PFSK-1 (cell line): ENCODE data around the gene ANKS1A.

Experiments used
- FOXP2 ChIP-seq: optimal IDR thresholded peaks from 2 replicates; pipeline ENCODE3; 2011; ENCODE audit warnings: borderline replicate concordance, control low read depth, inconsistent platforms; ENCODE audit not compliant: insufficient read depth; ENCODE audit errors: extremely low read length, extremely low read depth
- POLR2AphosphoS5 ChIP-seq: IDR thresholded peaks from 2 replicates; pipeline ENCODE4 v1.6.1; 2012; ENCODE audit warnings: low read depth, mild to moderate bottlenecking, control low read depth, low read length, moderate library complexity
- SIN3A ChIP-seq: IDR thresholded peaks from 2 replicates; pipeline ENCODE4 v1.6.1; 2012; ENCODE audit warnings: mild to moderate bottlenecking, low read length, moderate library complexity, borderline replicate concordance; ENCODE audit not compliant: insufficient read depth
- TAF1 ChIP-seq: IDR thresholded peaks from 2 replicates; pipeline ENCODE4 v1.6.1; 2012; ENCODE audit warnings: low read length, control low read depth, borderline replicate concordance; ENCODE audit not compliant: insufficient read depth
- TF ChIP-seq, protein P1 (sequence below), 2 experiments: IDR thresholded peaks; 2 replicates each; pipeline versions ENCODE4 v1.6.1 to v1.8.0; 2011 to 2012; ENCODE audit warnings: low read depth in 2 of 2, low read length in 2 of 2, control low read depth in 1 of 2, inconsistent platforms in 1 of 2, mild to moderate bottlenecking in 1 of 2, moderate library complexity in 1 of 2; ENCODE audit not compliant: insufficient read depth in 1 of 2

DNA sequence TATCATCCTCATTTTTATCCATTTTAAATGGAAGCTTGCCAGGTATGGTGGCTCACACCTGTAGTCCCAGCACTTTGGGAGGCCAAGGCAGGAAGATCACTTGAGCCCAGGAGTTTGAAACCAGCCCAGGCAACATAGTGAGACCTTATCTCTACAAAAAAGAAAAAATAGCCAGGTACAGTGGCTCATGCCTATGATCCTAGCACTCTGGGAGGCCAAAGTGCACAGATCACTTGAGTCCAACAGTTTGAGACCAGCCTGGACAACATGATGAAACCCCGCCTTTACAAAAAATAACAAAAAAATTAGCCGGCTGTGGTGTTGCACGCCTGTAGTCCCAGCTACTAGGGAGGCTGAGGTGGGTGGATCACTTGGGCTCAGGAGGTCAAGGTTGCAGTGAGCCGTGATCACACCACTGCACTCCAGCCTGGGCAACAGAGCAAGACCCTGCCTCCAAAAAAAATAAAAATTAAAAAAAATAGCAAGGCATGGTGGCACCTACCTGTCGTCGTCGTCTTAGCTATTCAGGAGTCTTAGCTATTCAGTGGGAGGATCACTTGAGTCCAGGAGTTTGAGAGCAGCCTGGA, 163.0 kb downstream of the ANKS1A start:
- TF ChIP-seq TAF1 = no peak
- no peak for TF ChIP-seq POLR2AphosphoS5
- TF ChIP-seq, protein P1, sequence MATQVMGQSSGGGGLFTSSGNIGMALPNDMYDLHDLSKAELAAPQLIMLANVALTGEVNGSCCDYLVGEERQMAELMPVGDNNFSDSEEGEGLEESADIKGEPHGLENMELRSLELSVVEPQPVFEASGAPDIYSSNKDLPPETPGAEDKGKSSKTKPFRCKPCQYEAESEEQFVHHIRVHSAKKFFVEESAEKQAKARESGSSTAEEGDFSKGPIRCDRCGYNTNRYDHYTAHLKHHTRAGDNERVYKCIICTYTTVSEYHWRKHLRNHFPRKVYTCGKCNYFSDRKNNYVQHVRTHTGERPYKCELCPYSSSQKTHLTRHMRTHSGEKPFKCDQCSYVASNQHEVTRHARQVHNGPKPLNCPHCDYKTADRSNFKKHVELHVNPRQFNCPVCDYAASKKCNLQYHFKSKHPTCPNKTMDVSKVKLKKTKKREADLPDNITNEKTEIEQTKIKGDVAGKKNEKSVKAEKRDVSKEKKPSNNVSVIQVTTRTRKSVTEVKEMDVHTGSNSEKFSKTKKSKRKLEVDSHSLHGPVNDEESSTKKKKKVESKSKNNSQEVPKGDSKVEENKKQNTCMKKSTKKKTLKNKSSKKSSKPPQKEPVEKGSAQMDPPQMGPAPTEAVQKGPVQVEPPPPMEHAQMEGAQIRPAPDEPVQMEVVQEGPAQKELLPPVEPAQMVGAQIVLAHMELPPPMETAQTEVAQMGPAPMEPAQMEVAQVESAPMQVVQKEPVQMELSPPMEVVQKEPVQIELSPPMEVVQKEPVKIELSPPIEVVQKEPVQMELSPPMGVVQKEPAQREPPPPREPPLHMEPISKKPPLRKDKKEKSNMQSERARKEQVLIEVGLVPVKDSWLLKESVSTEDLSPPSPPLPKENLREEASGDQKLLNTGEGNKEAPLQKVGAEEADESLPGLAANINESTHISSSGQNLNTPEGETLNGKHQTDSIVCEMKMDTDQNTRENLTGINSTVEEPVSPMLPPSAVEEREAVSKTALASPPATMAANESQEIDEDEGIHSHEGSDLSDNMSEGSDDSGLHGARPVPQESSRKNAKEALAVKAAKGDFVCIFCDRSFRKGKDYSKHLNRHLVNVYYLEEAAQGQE (IDR thresholded peaks at IDR 0.05; ENCODE audit: insufficient read depth in 1 of 2, low read depth in 2 of 2, low read length in 2 of 2) = no peak
- TF ChIP-seq FOXP2 = no peak
- TF ChIP-seq SIN3A = no peak
